ENCODE results near the gene WDR12. TPM values are rescaled to one million over a fixed set of nuclear protein-coding genes. Genes with fewer than 3 reads are reported as not detected.

Gene WDR12
- total RNA-seq, 1 experiment from 2014 or later, result 140 TPM

- TF ChIP-seq ELF1 (IDR thresholded peaks at IDR 0.05; ENCODE audit: borderline replicate concordance, low read depth) (no peak), POLR2A (IDR thresholded peaks at IDR 0.05; ENCODE audit: borderline replicate concordance, extremely low read depth, insufficient read depth, insufficient read length) (no peak), YY1 (IDR thresholded peaks at IDR 0.05; ENCODE audit: extremely low read depth, insufficient replicate concordance, low read depth, low read length) (no peak), JUND (IDR thresholded peaks at IDR 0.05) (no peak), ZBTB33 (IDR thresholded peaks at IDR 0.05; ENCODE audit: extremely low read depth, insufficient replicate concordance, low read length) (no peak), EGR1 (IDR thresholded peaks at IDR 0.05; ENCODE audit: low read depth) (no peak), TCF7L2 (IDR thresholded peaks at IDR 0.05; ENCODE audit: borderline replicate concordance, extremely low read depth, insufficient read depth, insufficient read length) (no peak), EZH2 (IDR thresholded peaks at IDR 0.05) (no peak), SRF (IDR thresholded peaks at IDR 0.05; ENCODE audit: low read depth) (no peak), CEBPB (IDR thresholded peaks at IDR 0.05; ENCODE audit: low read depth) (no peak), CTCF (IDR thresholded peaks at IDR 0.05 in 2 of 3, conservative IDR thresholded peaks at IDR 0.05 in 1 of 3; ENCODE audit: borderline replicate concordance in 1 of 3, insufficient read depth in 1 of 3, low read depth in 2 of 3, low read length in 2 of 3) (no peak), REST (IDR thresholded peaks at IDR 0.05; ENCODE audit: low read depth) (no peak), POLR2AphosphoS5 (IDR thresholded peaks at IDR 0.05; ENCODE audit: low read depth, low read length) (no peak), SP1 (IDR thresholded peaks at IDR 0.05; ENCODE audit: low read depth) (no peak), ZNF274 (IDR thresholded peaks at IDR 0.05; ENCODE audit: low read depth, low read length) (no peak), SIN3A (IDR thresholded peaks at IDR 0.05; ENCODE audit: low read depth) (no peak), ZFX (IDR thresholded peaks at IDR 0.05) (no peak), ATF3 (IDR thresholded peaks at IDR 0.05) (no peak), MAX (IDR thresholded peaks at IDR 0.05) (no peak), EZH2phosphoT487 (IDR thresholded peaks at IDR 0.05; ENCODE audit: borderline replicate concordance) (no peak)
- Histone ChIP-seq H4K20me1 (ENCODE audit: insufficient read depth) (no peaks in the 10 kb centered on the region), H3K9me2 (ENCODE audit: insufficient read depth) (no peaks in the 10 kb centered on the region), H3K4me3 (replicated peaks in 1 of 2; ENCODE audit: low read depth in 1 of 2, low read length in 2 of 2) (no peak overlapping the region), H3K27ac (ENCODE audit: low read depth, low read length) (no peak overlapping the region), H3K4me2 (ENCODE audit: low read length) (no peak overlapping the region), H3K79me2 (ENCODE audit: insufficient read depth, low read length) (no peaks in the 10 kb centered on the region), H3K9me3 (ENCODE audit: control insufficient read depth in 1 of 2, insufficient read depth in 1 of 2, low read depth in 1 of 2, low read length in 2 of 2) (no peaks in the 10 kb centered on the region), H3K27me3 (ENCODE audit: insufficient read depth, low read length) (no peaks in the 10 kb centered on the region), H3K9ac (ENCODE audit: low read length) (no peak overlapping the region), H2AFZ (ENCODE audit: low read depth, low read length, poor library complexity, severe bottlenecking) (no peak overlapping the region), H3K4me1 (ENCODE audit: control insufficient read depth in 1 of 2, insufficient read depth in 2 of 2, low read length in 2 of 2) (no peaks in the 10 kb centered on the region), H3K36me3 (ENCODE audit: control insufficient read depth in 1 of 2, insufficient read depth in 2 of 2, low read length in 2 of 2) (no peaks in the 10 kb centered on the region)
- POLR2A ChIA-PET, result no interaction called here
- no peak for ATAC-seq
- CTCF ChIA-PET, result no interaction called here
- no peak for DNase-seq (ENCODE audit: low read depth, low spot score)
- RAD21 ChIA-PET (ENCODE audit: low non-redundant PET in 1 of 2, low total read pairs in 2 of 2, uncharacterized antibody in 2 of 2, unreplicated experiment in 2 of 2), result no interaction called here
- BruUV-seq (replicated peaks), result no TSS peak
- intact Hi-C loops (cut with micrococcal nuclease), result no loop called here
These were observed 63.6 kb downstream of the WDR12 start for GRCh38 chr2:202847693-202848524.

Measured in HCT116 (cell line).